HAP-1 (cell line): ENCODE measurements around the gene ZMYND11.
"Not testable (repeated sequence)": the region's sequence is repeated elsewhere in the genome, so short reads cannot be mapped to it uniquely, and the experiment has no call there.

Experiments
- DNase-seq, 2 experiments: peaks; one replicate each; pipeline ENCODE4 v3.0.0-alpha.2; 2016 to 2020; ENCODE audit warnings: low spot score in 2 of 2
- H3K27me3 ChIP-seq: fragments of 250-450 bp; sonication (Bioruptor Pico); 2 replicates; pipeline ENCODE4 v1.5.1; 2020; ENCODE audit warnings: low read depth, mild to moderate bottlenecking, moderate library complexity
- H3K36me3 ChIP-seq: fragments of 250-450 bp; sonication (Bioruptor Pico); replicated peaks from 2 replicates; pipeline ENCODE4 v1.5.1; 2020; ENCODE audit warnings: mild to moderate bottlenecking
- H3K4me1 ChIP-seq: fragments of 250-450 bp; sonication (Bioruptor Pico); 2 replicates; pipeline ENCODE4 v1.5.1; 2020; ENCODE audit warnings: mild to moderate bottlenecking
- H3K4me3 ChIP-seq: fragments of 250-450 bp; sonication (Bioruptor Pico); 2 replicates; pipeline ENCODE4 v1.5.1; 2020; ENCODE audit warnings: mild to moderate bottlenecking, moderate library complexity
- H3K9me3 ChIP-seq: fragments of 250-450 bp; sonication (Bioruptor Pico); 2 replicates; pipeline ENCODE4 v1.5.1; 2020; ENCODE audit warnings: mild to moderate bottlenecking, moderate library complexity
- in situ Hi-C: fragments of 300-500 bp; cut with MboI; formaldehyde crosslinking; loops from 3 replicates; pipeline ENCODE4 v1.14.3; 2020; ENCODE audit warnings: low sequenced_read_pairs, inconsistent platforms, mixed read lengths

The ZMYND11 gene

GRCh38 chr10:260819-261429, 125.7 kb downstream of the ZMYND11 start:
- Histone ChIP-seq H3K36me3 (no peaks in the 10 kb centered on the region), H3K27me3 (no peaks in the 10 kb centered on the region), H3K4me3 (no peak overlapping the region), H3K4me1 (no peaks in the 10 kb centered on the region), H3K9me3 (no peaks in the 10 kb centered on the region)
- in situ Hi-C loops: no loop called here
- no peak for DNase-seq

GRCh38 chr10:264160-265073, 129.2 kb downstream of the ZMYND11 start:
- DNase-seq, H3K4me3 ChIP-seq, H3K36me3 ChIP-seq, H3K4me1 ChIP-seq, H3K9me3 ChIP-seq, in situ Hi-C loops, H3K27me3 ChIP-seq: not testable (repeated sequence)

- DNase-seq, H3K4me3 ChIP-seq, in situ Hi-C loops, H3K9me3 ChIP-seq, H3K36me3 ChIP-seq, H3K27me3 ChIP-seq, H3K4me1 ChIP-seq: not testable (repeated sequence)
Observed at GRCh38 chr10:265074-265440, 129.8 kb downstream of the ZMYND11 start.

- DNase-seq, H3K9me3 ChIP-seq, H3K4me1 ChIP-seq, H3K36me3 ChIP-seq, H3K27me3 ChIP-seq, H3K4me3 ChIP-seq, in situ Hi-C loops: not testable (repeated sequence)
Observed at GRCh38 chr10:265816-266588, 130.7 kb downstream of the ZMYND11 start.

- Histone ChIP-seq H3K27me3 (no peaks in the 10 kb centered on the region), H3K36me3 (no peaks in the 10 kb centered on the region), H3K9me3 (no peaks in the 10 kb centered on the region), H3K4me1 (no peaks in the 10 kb centered on the region; the same call in 1 of the 2 replicates), H3K4me3 (no peak overlapping the region)
- in situ Hi-C loops: no loop called here
- DNase-seq: no peak
Observed at GRCh38 chr10:266974-267425, 131.7 kb downstream of the ZMYND11 start.

GRCh38 chr10:267705-268104, 132.4 kb downstream of the ZMYND11 start:
- no peaks in the 10 kb centered on the region for H3K27me3 ChIP-seq
- in situ Hi-C loops: no loop called here
- H3K4me3 ChIP-seq: no peak overlapping the region
- H3K36me3 ChIP-seq: no peaks in the 10 kb centered on the region
- no peaks in the 10 kb centered on the region; the same call in 1 of the 2 replicates for H3K4me1 ChIP-seq
- no peaks in the 10 kb centered on the region for H3K9me3 ChIP-seq
- DNase-seq: no peak

GRCh38 chr10:269440-270074, 134.3 kb downstream of the ZMYND11 start:
- H3K4me1 ChIP-seq: no peaks in the 10 kb centered on the region; the same call in 1 of the 2 replicates
- no peak for DNase-seq
- H3K27me3 ChIP-seq: no peaks in the 10 kb centered on the region
- no peaks in the 10 kb centered on the region for H3K36me3 ChIP-seq
- H3K4me3 ChIP-seq: no peak overlapping the region
- in situ Hi-C loops: no loop called here
- no peaks in the 10 kb centered on the region for H3K9me3 ChIP-seq

GRCh38 chr10:271201-271600, 135.9 kb downstream of the ZMYND11 start:
- in situ Hi-C loops: no loop called here
- DNase-seq: no peak
- H3K36me3 ChIP-seq: no peaks in the 10 kb centered on the region; the same call in 1 of the 2 replicates
- H3K9me3 ChIP-seq: no peaks in the 10 kb centered on the region
- H3K4me3 ChIP-seq: no peak overlapping the region
- no peaks in the 10 kb centered on the region; the same call in 1 of the 2 replicates for H3K4me1 ChIP-seq
- no peaks in the 10 kb centered on the region for H3K27me3 ChIP-seq

- Histone ChIP-seq H3K4me3 (no peak overlapping the region), H3K4me1 (no peaks in the 10 kb centered on the region; the same call in 1 of the 2 replicates), H3K36me3 (no peaks in the 10 kb centered on the region; the same call in 1 of the 2 replicates), H3K27me3 (no peaks in the 10 kb centered on the region), H3K9me3 (no peaks in the 10 kb centered on the region)
- in situ Hi-C loops: no loop called here
- no peak for DNase-seq
Observed at GRCh38 chr10:271722-272121, 136.5 kb downstream of the ZMYND11 start.

- H3K4me3 ChIP-seq: no peak overlapping the region
- H3K36me3 ChIP-seq: no peaks in the 10 kb centered on the region; the same call in 1 of the 2 replicates
- in situ Hi-C loops: no loop called here
- no peaks in the 10 kb centered on the region for H3K9me3 ChIP-seq
- H3K4me1 ChIP-seq: no peaks in the 10 kb centered on the region
- DNase-seq: no peak
- no peaks in the 10 kb centered on the region for H3K27me3 ChIP-seq
Observed at GRCh38 chr10:273088-273487, 137.8 kb downstream of the ZMYND11 start.

GRCh38 chr10:274866-275265, 139.6 kb downstream of the ZMYND11 start:
- Histone ChIP-seq H3K27me3 (no peaks in the 10 kb centered on the region), H3K4me1 (no peaks in the 10 kb centered on the region), H3K4me3 (no peak overlapping the region), H3K36me3 (no peaks in the 10 kb centered on the region; the same call in 1 of the 2 replicates), H3K9me3 (no peaks in the 10 kb centered on the region)
- in situ Hi-C loops: no loop called here
- DNase-seq: no peak

GRCh38 chr10:275680-276079, 140.4 kb downstream of the ZMYND11 start:
- no peak overlapping the region for H3K4me3 ChIP-seq
- no peaks in the 10 kb centered on the region; the same call in 1 of the 2 replicates for H3K36me3 ChIP-seq
- no peaks in the 10 kb centered on the region for H3K9me3 ChIP-seq
- no peaks in the 10 kb centered on the region for H3K4me1 ChIP-seq
- in situ Hi-C loops: no loop called here
- DNase-seq: no peak
- H3K27me3 ChIP-seq: no peaks in the 10 kb centered on the region

GRCh38 chr10:277963-278362, 142.7 kb downstream of the ZMYND11 start:
- in situ Hi-C loops: no loop called here
- Histone ChIP-seq H3K9me3 (no peaks in the 10 kb centered on the region), H3K27me3 (no peaks in the 10 kb centered on the region), H3K36me3 (no peaks in the 10 kb centered on the region; the same call in 1 of the 2 replicates), H3K4me3 (no peak overlapping the region), H3K4me1 (no peaks in the 10 kb centered on the region)
- DNase-seq: no peak
